Measurements from ENCODE around the gene ITPR2. TPM values are rescaled to one million over a fixed set of nuclear protein-coding genes. Genes with fewer than 3 reads are reported as not detected.

The ITPR2 gene
- total RNA-seq, 1 donor from 2014 or later: 12.5 TPM

- no peaks in the 10 kb centered on the region for H3K9me3 ChIP-seq
- no peaks in the 10 kb centered on the region for H3K4me1 ChIP-seq
- DNase-seq (ENCODE audit: low spot score in 2 of 2): no peak
- H3K27ac ChIP-seq: no peak overlapping the region
- no peak overlapping the region for H3K4me3 ChIP-seq
- intact Hi-C loops (cut with DNase I): no loop called here
- H3K27me3 ChIP-seq: no peaks in the 10 kb centered on the region
- peaks cover 0 to 5% of the 10 kb centered on the region in 2 donors for H3K36me3 ChIP-seq
- TF ChIP-seq CTCF (IDR thresholded peaks at IDR 0.05): no peak
Measured at GRCh38 chr12:26461776-26462175, 371.2 kb downstream of the ITPR2 start.

GRCh38 chr12:26460361-26460760, 372.6 kb downstream of the ITPR2 start:
- no peak for DNase-seq (ENCODE audit: low spot score in 2 of 2)
- H3K4me1 ChIP-seq: no peaks in the 10 kb centered on the region
- no peak overlapping the region for H3K27ac ChIP-seq
- TF ChIP-seq CTCF (IDR thresholded peaks at IDR 0.05): no peak
- H3K27me3 ChIP-seq: no peaks in the 10 kb centered on the region
- H3K4me3 ChIP-seq: no peak overlapping the region
- H3K36me3 ChIP-seq: peaks cover 0 to 5% of the 10 kb centered on the region in 2 donors
- intact Hi-C loops (cut with DNase I): no loop called here
- H3K9me3 ChIP-seq: no peaks in the 10 kb centered on the region

- intact Hi-C loops (cut with DNase I): no loop called here
- no peak for TF ChIP-seq CTCF (IDR thresholded peaks at IDR 0.05)
Measured at GRCh38 chr12:26455936-26456574, 376.9 kb downstream of the ITPR2 start.

GRCh38 chr12:26453246-26453645, 379.7 kb downstream of the ITPR2 start:
- Histone ChIP-seq H3K4me3 (no peak overlapping the region), H3K27me3 (no peaks in the 10 kb centered on the region), H3K4me1 (no peaks in the 10 kb centered on the region), H3K36me3 (peaks cover 0 to 5% of the 10 kb centered on the region in 2 donors), H3K9me3 (no peaks in the 10 kb centered on the region), H3K27ac (no peak overlapping the region)
- DNase-seq (ENCODE audit: low spot score in 2 of 2): no peak
- no peak for TF ChIP-seq CTCF (IDR thresholded peaks at IDR 0.05)
- intact Hi-C loops (cut with DNase I): no loop called here

More at GRCh38 chr12:26455936-26456574, 376.9 kb downstream of the ITPR2 start:
- DNase-seq (ENCODE audit: low spot score in 2 of 2): no peak
- Histone ChIP-seq H3K36me3 (peaks cover 0 to 5% of the 10 kb centered on the region in 2 donors), H3K27ac (no peak overlapping the region), H3K4me3 (no peak overlapping the region), H3K27me3 (no peaks in the 10 kb centered on the region), H3K9me3 (no peaks in the 10 kb centered on the region), H3K4me1 (no peaks in the 10 kb centered on the region)

- no peak for DNase-seq (ENCODE audit: low spot score in 2 of 2)
- intact Hi-C loops (cut with DNase I): no loop called here
- Histone ChIP-seq H3K36me3 (peaks cover 0 to 1% of the 10 kb centered on the region in 2 donors), H3K27ac (no peak overlapping the region), H3K27me3 (no peaks in the 10 kb centered on the region), H3K9me3 (no peaks in the 10 kb centered on the region), H3K4me1 (no peaks in the 10 kb centered on the region), H3K4me3 (no peak overlapping the region)
- TF ChIP-seq CTCF (IDR thresholded peaks at IDR 0.05): no peak
Measured at GRCh38 chr12:26452511-26452910, 380.5 kb downstream of the ITPR2 start.

- no peaks in the 10 kb centered on the region for H3K9me3 ChIP-seq
- no peak overlapping the region for H3K27ac ChIP-seq
- intact Hi-C loops (cut with DNase I): no loop called here
- H3K36me3 ChIP-seq: no peaks in the 10 kb centered on the region
- no peak for DNase-seq (ENCODE audit: low spot score in 2 of 2)
- no peaks in the 10 kb centered on the region for H3K4me1 ChIP-seq
- no peak overlapping the region for H3K4me3 ChIP-seq
- H3K27me3 ChIP-seq: no peaks in the 10 kb centered on the region
- no peak for TF ChIP-seq CTCF (IDR thresholded peaks at IDR 0.05)
Measured at GRCh38 chr12:26451763-26452162, 381.2 kb downstream of the ITPR2 start.

All from ascending aorta (tissue), 2 donors.